ENCODE results near the gene TDRD6.

- TF ChIP-seq POLR2A (IDR thresholded peaks at IDR 0.05) (no peak), POLR2AphosphoS5 (IDR thresholded peaks at IDR 0.05) (no peak), CTCF (IDR thresholded peaks at IDR 0.05) (no peak)
Observed at GRCh38 chr6:46719099-46719498, 31.4 kb downstream of the TDRD6 start.

All from transverse colon (tissue), 4 donors.